HG02571 (cell line): ENCODE data around the gene TRPC6.
"Not testable (repeated sequence)": the region's sequence is repeated elsewhere in the genome, so short reads cannot be mapped to it uniquely, and the experiment has no call there.

Experiments used
- ATAC-seq: cut with Tn5 transposase; IDR thresholded peaks from one replicate; pipeline ENCODE4 v1.9.1; 2021; ENCODE audit warnings: mild to moderate bottlenecking, moderate library complexity; ENCODE audit not compliant: unreplicated experiment

The TRPC6 gene

DNA sequence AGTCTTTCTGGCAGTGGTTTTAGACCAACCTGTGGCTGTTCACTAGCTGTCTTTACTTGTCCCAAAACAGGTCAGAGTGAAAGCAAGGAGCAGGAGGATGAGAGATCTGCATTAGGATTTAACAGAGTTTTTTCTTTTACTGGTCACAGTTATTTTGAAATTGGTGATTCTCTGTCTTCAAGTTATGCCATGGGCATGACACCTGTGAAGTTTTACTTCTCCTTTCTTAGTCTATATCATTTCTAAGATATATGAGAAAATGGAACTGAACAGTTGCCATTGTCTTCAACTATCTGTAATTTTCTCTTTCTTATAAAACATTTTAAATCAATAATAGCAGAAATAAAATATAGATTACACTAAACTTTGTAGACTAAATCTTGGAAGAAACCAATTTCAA is 60.6 kb downstream of the TRPC6 start:
- no peak for ATAC-seq

DNA sequence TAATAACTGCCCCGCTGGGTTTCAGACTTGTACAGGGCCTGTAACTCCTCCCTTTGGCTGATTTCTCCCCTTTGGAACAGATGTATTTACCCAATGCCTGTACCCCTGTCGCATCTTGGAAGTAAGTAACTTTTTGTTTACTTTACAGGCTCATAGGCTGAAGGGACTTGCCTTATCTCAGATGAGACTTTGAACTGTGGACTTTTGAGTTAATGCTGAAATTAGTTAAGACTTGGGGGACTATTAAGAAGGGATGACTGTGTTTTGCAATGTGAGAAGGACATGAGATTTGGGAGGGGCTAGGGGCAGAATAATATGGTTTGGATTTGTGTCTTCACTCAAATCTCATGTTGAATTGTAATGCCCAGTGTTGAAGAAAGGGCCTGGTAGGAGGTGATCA is 62.0 kb downstream of the TRPC6 start:
- ATAC-seq: no peak

DNA sequence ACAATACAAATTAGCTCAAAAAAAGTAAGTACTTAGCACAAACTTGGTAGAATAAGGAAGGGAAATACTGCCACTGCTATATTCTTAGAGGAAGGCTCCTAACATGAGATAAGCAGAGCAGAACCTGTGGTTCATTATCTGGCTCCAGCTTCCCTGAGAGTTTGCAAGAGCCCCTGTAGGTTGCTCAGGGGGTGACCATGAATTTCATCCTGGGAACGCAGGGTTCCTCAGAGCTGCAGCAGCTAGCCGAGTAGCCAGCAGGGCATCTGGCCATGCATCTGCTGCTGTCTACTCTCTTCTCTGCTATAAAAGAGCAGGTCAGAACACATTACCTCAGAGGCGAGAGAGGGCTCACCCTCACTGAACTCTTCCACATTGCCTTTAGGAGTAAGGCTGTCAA is 67.3 kb downstream of the TRPC6 start:
- ATAC-seq: no peak

DNA sequence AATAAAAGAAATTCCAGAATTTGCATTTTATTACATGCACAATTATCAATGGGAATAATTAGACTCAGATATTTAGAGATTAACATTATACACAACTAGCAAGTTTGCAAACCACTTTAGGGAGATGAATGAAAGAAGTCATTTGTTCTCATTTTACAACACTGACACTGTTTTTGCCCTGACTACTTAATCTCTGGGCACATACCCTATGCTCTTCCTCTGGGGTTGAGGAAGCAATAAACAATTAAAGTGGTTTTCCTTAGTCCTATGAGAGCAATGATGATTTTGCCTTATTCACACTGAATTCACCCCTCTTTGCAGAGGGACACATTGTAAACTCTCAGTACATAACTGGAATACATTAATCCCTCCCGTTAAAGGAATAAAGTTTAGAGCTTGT is 72.7 kb downstream of the TRPC6 start:
- no peak for ATAC-seq

DNA sequence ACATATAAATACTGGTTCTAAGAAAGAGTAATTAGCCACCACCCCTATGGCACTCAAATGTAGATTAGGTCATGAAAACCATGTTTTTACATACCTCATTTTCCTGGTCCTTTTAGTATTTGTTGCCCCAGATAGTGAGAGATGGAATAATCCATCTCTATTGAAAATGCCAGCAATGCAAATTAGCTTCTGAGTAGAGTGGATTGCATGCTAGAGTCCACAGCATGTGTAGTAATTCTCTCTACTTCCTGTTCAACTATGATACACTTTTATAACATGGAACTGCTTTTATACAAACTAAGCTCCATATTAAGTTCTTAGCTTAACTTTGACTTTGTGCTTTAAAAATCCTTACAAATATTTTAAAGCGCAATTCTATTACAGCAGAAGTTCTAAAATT is 73.2 kb downstream of the TRPC6 start:
- ATAC-seq: no peak

DNA sequence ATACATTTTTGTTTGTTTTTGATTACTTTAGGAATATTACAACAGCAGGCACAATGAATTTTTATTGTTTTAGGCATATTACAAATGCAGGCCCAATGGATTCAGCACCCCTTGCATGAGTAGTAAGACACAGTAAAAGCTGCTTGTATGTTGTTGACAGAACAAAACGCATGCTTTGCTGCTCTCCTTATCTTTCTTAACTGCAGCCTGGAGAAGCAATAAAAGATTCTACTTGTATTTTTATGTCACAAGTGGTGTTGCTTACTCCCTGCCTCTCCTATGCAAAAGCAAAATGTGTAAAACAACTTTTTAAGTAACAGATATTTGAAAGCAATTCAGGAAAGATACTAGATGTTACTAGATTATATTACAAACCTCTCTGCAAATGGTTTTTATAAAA is 73.9 kb downstream of the TRPC6 start:
- no peak for ATAC-seq

DNA sequence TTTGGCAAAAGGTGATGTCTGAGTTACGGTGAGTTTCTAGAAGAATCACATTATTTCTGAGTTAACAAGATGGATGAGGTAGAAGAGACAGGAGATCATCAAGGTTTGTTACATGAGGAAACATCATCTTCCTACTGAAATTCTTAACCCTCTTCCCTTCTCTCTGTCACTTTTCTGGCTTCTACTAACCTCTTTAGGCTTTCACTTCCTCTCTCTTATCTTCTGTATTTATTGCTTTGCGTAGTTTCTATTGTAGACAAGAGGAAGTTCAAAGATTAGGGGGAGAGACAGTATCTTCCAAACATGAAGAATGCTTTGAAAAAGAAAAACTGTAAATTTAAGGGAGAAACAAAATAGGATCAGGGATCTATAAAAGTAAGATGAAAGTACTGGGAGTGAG is 75.4 kb downstream of the TRPC6 start:
- ATAC-seq: no peak

DNA sequence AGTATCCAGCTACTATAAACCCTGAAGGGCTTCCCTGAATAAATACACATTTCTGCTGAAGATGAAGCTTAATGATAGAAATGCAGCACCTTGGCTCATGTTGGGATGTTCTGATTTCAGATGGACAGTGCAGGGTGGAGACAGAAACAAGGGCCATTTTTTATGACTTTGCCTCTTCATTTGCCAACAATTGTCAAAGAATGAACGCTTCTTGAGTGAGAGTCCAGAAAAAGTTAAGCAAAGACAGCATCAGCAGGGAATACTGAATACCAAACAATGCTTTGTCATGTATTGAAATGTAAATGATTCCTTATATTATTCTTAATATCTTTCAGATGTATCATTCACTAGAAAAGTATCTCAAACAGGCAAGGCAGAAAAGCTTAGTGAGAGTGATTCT is 84.9 kb downstream of the TRPC6 start:
- no peak for ATAC-seq

DNA sequence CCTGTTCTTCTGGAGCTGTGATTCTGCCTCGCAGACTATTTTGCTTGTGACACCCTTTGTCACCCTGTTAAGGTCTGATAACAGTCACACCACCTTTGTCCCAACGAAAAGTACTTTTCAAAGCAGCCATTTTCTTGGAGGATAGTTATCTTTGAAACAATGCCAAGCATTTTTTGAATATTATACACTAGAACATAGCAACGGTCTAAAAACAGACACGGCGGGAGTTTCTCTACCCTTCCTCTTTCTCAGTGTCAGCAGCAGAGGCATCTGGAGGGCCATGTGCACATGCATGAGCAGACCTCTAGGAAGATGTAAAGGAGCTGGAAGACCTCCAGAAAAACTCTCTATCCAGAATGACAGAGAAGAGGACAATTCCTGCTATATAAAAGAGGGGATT is 86.5 kb downstream of the TRPC6 start:
- no peak for ATAC-seq

DNA sequence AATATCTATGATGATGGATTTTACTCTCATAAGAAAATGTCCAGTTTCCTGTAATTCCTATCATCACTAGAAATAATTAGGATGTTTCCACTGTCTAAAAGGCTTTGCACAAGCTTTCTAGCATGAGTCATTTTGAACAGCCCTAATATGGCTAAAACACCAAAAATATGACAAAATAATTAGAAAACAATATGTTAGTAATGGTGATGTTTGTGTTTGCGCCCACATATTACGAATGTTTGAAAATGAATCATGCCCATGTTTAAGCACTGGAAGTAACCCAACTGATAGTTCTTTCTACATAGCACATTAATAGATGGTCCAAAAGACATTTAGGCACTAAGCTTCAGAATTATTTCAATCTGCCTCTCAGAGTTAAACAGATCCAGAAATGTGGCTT is 96.0 kb downstream of the TRPC6 start:
- no peak for ATAC-seq

DNA sequence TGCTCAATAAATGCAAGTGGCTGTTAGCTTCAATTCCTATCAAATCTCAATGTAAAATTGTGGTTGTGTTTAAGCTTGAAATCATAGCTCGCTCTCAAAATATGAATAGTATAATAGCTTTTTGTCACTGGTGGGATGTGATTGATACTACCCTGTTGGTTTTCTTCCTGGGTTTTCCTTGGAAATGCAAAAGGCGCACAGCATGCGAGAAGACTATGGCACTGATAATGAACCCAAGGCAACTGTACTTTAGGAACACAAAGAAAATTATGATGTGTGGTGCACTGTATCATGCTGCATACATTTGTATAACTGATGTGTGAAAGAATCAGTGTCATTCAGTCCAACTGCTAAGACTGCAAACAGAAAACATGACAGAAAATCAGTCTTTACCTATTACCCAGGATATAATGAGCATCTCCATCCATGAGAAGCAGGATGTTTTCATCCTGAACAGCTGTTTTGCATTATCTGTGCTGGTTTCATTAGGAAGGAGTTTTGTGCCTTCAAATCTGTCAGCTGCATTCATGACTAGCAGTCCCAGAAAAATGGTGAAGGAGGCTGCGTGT is 101.2 kb downstream of the TRPC6 start:
- no peak for ATAC-seq

DNA sequence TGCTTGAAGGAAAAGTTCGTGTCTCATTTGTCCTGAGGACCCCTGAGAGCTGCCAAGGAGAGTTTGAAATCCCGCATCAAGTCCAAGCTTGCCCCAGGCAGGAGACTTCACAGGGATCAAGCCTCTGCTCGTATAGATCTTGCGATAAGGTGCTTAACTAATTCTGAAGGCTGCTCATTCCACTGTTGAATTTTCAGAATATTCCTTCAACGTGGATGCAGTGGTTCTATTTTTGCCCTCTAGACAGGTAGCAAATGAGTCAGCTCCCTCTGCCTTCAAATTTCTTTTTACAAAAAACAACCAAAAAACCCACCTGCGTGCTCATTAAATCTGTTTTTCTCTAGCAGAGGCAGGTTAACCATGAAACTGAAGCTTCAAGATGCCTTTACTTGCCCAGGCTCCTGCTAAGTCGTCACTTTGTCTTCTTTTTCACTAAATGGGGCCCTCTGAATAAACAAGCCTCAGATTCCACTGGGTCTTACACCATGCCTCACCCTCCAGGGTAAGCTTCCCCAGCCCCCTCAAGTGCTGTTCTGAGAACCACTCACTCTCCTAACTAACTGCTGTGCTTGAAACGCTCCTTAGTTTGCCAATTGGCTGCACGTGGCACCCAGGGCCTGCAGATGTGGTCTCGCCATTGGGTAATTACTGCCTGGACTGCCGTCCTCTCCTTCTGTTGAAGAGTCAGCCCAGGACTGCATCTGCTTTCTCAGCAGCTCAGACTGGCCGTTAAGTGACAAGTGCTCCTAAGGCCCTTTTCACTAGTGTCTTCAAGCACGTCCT is 105.0 kb downstream of the TRPC6 start:
- no peak for ATAC-seq

DNA sequence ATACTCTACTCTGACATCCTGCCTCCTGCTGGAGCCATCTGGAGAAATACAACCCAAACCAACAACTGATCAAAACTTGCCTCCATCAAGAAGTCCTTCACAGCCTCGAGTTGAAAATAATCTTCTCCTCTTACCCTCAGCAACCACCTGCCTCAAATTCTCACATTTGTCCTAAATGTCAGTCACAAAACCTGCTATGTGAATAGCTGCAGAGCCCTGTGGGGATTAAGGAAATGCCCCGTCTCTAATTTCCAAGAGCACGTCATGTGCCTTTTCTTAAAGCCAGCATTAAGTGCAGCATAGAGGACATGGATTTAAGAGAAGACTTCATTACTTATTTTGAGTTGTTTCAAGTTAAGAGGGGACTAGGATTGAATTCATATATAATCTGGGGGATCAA is 105.9 kb downstream of the TRPC6 start:
- no peak for ATAC-seq

DNA sequence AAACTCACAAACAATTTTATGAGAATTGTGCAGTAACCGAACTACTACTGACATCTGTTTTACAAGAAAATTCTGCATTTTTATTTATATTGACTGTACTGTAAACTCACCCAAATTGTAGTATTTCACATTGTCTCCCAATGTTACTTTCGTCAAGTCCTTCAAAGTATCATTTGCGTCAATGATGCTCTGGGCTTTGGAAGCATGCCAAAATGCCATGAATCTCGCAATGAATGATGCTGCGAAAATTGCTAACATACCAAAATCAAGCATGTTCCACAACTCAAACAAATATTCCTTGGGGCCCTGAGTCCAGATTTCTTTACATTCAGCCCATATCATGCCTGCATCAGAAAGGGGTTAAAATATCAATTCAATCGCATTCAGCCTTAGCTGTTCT is 107.6 kb downstream of the TRPC6 start:
- ATAC-seq: no peak

DNA sequence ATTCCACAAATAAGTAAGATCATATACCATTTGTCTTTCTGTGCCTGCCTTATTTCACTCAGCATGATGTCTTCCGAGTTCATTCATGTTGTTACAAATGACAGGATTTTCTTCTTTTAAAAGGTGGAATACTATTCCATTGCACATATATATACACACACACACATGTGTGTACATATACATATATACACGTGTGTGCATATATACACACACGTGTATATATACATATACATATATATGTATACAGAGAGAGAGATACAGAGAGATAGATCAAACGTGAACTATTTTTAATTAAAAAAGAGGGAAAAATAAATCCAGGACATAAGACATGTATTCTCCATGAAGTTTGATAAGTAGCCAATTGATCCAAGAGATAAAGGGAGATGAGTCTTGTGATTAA is 108.1 kb downstream of the TRPC6 start:
- no peak for ATAC-seq

DNA sequence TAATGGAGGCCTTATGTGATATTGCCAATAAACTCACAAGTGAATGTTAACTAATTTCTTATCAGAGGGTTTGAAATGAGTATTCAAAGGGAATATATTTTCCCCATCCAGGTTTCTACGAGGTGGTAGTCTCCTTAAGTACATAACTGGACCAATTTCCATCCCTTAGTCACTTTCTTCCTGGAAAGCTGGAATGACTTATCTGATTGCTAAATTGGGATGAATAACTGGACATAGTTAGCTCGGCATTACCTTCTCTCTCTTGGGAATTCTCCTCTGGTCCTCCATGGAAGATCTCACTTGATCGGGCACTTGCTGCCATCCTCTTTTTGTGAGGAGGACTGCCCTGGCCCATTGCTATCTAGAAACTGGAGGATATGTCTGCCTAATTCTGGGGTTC is 109.1 kb downstream of the TRPC6 start:
- no peak for ATAC-seq

DNA sequence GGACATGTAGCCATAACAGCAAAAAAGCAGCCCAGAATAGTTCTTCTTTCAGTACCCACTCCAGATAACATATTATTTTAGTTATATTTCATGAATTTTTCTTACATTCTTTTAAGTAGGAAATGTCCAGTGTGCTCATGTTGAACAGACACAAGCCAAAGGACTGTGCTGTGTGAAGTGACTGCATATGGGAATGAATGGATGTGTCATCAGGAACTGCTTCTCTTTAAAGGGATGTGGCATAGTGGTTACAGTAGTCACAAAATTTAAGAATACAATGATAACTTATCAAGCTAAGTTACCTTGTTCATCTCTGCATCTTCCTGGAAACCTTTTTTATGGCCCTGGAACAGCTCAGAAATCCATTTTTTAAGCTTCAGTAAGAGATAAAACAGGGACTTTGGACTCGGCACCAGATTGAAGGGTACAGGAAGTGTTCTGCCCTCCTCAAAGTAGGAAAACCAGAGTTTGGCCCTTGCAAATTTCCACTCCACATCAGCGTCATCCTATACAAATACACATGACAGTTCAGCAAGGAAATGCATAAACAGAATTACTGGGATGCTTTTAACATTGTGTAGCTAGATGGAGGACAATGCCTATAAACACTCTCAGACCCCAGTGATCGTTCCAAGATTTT is 112.8 kb downstream of the TRPC6 start:
- no peak for ATAC-seq

DNA sequence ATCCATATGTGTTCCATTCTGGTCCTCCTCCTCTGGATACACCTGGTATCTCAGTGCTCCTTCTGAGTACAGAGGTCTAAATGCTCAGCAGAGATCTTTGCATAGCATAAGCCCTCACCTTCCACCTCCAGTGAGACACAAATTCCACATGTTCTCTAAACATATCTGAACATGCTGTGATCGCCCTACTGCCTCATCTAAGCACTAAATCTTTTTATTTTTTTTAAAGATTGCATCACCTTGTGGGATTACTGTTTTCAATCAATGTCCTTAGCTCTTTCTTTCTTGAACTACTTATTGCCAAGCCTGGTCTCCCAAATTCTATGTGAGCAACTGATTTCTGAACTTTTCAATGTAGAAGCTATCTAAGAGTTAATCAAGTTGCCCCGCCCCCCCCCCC is 113.4 kb downstream of the TRPC6 start:
- no peak for ATAC-seq

DNA sequence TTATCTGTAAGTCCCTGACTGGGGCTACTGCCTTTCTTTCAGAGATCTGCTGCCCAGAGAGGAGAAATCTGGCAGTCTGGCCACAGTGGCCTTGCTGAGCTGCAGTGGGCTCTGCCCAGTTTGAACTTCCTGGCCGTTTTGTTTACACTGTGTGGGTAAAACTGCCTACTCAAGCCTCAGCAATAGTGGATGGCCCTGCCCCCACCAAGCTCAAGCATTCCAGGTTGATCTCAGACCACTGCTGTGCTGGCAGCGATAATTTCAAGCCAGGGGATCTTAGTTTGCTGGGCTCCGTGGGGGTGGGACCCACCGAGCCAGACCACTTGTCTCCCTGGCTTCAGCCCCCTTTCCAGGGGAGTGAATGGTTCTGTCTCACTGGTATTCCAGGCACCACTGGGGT is 117.5 kb downstream of the TRPC6 start:
- no peak for ATAC-seq

DNA sequence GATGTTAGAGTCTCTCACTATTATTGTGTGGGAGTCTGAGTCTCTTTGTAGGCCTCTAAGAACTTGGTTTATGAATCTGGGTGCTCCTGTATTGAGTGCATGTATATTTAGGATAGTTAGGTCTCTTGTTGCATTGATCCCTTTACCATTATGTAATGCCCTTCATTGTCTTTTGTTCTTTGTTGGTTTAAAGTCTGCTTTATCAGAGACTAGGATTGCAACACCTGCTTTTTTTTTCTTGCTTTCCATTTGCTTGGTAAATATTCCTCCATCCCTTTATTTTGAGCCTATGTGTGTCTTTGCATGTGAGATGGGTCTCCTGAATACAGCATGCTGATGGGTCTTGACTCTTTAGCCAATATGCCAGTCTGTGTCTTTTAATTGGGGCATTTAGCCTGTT is 119.4 kb downstream of the TRPC6 start:
- ATAC-seq: not testable (repeated sequence)

DNA sequence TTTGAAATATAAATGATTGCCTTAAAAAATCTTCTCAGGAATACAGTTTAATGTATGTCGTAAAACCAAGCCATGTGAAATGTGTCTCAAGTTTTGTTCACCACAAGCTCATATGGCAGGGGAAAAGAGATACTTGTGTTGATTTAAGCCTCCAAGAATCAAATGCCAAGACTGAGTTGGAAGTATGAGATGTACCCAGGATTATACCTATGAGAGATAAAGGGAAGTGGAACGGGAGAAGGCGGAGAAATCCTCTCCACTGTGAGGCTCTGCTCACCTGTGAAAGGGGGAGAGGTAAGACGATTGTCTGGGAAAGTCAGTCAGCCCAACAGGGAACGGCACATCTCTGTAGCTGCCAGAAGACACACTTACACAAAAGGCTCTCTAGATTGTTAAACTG is 124.8 kb downstream of the TRPC6 start:
- ATAC-seq: no peak

DNA sequence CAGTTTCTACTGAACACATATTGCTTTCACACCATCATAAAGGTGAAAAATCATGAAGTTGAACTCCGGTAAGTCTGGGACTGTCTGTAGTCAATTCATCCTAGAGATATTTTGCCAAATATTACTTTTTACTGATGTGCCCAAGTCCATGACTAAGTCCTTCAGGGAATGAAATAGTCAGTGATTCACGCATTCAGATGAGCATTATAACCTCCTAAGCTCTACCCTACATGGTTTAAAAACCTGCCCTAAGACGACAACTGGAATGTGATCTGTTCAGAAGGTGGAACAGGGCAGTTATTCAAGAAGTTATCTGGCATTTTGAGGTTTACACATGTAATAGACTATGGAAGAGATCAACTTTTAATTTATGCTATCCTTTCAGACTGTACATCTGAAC is 125.6 kb downstream of the TRPC6 start:
- no peak for ATAC-seq

DNA sequence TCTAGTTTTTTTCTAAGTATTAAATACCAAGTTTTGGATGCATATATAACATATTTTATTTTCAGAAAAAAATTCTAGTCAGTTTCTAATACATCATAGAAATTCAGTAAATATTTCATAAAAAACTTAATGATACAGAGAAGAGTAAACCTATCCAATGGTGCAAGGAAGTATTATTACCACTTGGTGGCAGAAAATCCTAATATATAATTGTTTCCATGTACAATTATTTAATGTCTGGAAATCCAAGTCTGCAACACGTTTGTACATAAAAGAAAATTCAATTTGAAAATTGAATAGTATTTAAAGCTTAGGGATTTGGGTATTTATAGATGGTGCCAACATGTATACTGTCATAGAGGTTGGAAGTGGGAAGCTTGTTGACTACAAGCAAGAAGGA is 127.0 kb downstream of the TRPC6 start:
- ATAC-seq: no peak
